Ecto neural progenitor cell (in vitro differentiated cells): ENCODE results near the gene TMEM271.
"Not testable (repeated sequence)": the region's sequence is repeated elsewhere in the genome, so short reads cannot be mapped to it uniquely, and the experiment has no call there.

ENCODE experiments used
- DNase-seq: peaks from one replicate; pipeline ENCODE4 v3.0.0-alpha.2; 2018; ENCODE audit warnings: low spot score

TMEM271 gene

DNA sequence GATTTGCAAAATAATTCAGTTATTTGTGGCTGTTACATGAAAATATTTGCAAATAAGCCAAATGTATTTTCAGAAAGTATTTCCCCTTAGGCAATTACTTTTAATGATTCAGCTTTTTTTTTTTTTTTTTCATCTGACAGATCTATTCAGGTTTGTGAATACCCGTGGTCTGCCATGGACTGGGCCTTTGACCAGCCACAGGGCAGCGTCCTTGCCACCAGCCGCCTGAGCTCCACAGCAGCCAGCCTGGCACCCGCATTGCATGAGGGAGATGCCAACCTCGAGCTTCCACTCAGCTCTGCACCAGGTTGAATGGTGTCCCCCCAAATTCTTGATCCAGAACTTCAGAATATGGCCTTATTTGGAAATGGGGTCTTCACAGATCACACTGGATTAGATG lies 14.7 kb downstream of the TMEM271 start:
- DNase-seq: no peak

GRCh38 chr4:560731-561291 lies 15.3 kb downstream of the TMEM271 start:
- DNase-seq: no peak

GRCh38 chr4:560061-560460 lies 16.0 kb downstream of the TMEM271 start:
- DNase-seq: no peak

- DNase-seq: no peak
Measured at GRCh38 chr4:555566-556275, 20.4 kb downstream of the TMEM271 start.

DNA sequence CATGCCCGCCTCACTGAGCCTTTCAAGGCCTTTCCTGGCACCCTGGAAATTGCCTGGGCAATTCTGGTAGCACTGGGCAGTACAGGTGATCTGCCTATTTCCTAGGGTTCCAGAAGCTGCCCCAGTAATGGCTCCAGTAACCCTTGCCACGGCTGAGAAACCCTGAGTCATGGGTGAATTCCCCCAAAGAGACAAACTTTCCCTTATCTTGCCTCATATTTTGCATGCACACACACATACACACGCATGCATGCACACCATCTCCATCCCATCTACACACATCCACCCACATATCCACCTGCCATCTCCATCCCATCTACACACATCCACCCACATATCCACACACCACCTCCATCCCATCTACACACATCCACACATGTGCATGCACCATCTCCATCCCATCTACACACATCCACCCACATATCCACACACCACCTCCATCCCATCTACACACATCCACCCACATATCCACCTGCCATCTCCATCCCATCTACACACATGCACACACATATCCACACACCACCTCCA lies 21.2 kb downstream of the TMEM271 start:
- not testable (repeated sequence) for DNase-seq

DNA sequence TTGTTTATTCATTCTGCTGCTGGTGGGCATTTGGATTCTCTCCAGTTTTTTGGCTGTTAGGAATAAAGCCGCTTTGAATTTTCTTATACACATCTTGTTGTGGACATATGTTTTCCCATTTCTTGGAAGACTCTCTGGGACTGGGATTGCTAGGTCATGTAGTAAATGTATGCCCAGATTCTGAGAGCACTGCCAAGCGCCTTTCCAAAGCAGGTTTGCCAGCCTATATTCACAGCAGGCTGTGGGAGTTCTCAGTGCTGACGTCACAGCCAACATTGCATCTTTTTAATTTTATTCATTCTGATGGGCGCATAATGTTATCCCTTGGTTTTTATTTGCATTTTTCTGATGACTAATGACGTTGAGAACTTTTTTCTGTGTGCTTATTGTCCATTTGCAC lies 24.1 kb downstream of the TMEM271 start:
- DNase-seq: no peak

DNA sequence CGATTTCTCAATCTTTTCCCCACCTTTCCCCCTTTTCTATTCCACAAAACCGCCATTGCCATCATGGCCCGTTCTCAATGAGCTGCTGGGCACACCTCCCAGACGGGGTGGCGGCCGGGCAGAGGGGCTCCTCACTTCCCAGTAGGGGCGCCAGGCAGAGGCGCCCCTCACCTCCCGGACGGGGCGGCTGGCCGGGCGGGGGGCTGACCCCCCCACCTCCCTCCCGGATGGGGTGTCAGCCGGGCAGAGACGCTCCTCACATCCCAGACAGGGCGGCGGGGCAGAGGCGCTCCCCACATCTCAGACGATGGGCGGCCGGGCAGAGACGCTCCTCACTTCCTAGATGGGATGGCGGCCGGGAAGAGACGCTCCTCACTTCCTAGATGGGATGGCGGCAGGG lies 25.8 kb downstream of the TMEM271 start:
- not testable (repeated sequence) for DNase-seq

- DNase-seq: no peak
Measured at GRCh38 chr4:548976-549375, 27.1 kb downstream of the TMEM271 start.

DNA sequence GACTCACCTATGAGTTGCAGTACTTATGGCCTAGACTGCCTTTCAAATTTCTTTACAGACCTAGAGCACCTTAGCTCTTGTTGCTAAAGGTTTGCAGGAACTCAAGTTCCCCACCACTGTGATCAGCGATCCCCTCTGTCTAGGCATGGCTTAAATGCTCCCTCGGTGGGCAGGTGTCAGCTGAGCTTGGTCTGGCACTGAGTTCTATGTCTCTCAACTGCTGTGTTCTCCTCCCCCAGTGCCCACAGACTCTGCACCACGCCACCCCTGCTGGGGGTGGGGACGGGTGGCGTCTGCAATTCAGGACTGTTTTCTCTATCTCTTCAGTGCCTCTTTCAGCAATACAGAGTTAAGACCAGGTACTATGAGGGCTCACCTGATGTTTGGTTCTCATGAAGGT lies 30.5 kb downstream of the TMEM271 start:
- DNase-seq: no peak

- no peak for DNase-seq
Measured at GRCh38 chr4:544386-545105, 31.5 kb downstream of the TMEM271 start.

DNA sequence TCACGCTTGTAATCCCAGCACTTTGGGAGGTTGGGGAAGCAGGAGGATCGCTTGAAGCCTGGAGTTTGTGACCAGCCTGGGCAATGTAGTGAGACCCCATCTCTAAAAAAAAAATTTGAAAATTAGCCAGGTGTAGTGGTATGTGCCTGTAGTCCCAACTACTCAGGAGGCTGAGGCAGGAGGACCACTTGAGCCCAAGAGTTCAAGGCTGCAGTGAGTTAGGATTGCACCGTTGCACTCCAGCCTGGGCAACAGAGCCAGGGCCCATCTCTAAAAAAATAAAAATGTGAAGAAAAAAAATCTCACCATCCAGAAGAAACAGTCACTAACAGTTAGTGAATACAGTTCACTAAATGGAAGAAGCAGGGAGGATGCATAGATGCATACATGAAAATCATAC lies 34.8 kb downstream of the TMEM271 start:
- no peak for DNase-seq

DNA sequence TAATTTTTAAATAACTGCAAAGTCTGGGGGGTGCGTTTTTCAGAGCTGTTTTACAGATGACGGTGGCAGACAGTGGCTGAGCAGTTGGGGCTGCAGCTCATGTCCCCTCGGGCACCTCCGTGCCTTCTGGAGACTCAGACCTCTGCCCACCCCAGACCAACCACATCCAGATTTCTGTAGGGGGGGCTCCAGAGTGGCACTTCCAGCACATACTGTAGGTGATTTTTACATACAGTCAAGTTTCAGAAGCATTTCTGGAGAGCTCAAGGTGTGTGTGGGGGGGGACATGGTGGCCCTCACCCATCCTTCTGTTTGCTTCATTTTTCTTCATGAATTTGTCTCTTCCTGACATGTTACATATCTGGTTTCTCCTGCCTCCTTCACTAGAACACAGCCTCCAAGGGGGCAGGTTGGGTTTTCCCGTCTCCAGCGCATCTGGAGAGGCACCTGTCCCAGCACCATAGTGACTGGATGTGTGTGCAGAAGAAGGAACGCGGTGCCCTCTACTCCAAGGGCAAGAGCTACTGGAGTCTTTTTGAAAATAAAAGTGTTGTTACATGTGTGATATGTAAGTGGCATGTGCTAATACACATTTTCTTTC lies 37.5 kb downstream of the TMEM271 start:
- no peak for DNase-seq

DNA sequence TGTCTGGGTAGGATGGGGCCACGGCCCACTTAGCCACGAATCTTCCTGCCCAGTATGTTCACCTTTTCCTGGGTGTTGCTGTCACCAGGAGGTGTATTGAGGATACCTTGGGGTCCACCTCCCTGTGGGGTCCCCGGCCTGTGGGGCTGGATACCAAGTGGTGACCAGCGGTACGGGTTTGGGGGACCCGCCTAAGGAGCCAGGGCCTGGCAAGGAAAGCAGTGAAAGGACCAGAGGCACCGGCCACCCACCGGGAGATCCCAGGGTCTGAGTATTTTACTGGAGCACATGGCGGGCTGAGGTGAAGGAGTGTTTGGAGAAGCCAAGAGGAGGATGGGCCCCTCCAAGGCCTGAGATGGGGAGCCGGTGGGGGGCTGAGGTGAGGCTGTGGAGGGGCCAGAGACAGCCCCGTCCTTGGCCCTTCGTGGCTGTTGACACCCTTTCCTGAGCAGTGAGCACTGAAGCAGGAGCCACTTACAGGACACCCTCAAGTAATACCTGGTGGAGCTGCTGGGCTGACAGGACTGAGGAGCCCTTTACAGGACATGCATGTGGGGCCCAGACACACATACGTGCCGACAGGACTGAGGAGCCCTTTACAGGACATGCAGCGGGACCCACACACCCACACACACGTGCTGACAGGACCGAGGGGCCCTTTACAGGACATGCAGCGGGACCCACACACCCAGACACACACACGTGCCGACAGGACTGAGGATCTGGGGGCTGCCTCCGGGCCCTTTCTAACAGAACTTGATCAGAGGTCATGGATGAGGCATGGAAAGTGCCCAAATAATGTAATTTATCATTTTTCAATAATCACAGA lies 38.4 kb downstream of the TMEM271 start:
- no peak for DNase-seq

DNA sequence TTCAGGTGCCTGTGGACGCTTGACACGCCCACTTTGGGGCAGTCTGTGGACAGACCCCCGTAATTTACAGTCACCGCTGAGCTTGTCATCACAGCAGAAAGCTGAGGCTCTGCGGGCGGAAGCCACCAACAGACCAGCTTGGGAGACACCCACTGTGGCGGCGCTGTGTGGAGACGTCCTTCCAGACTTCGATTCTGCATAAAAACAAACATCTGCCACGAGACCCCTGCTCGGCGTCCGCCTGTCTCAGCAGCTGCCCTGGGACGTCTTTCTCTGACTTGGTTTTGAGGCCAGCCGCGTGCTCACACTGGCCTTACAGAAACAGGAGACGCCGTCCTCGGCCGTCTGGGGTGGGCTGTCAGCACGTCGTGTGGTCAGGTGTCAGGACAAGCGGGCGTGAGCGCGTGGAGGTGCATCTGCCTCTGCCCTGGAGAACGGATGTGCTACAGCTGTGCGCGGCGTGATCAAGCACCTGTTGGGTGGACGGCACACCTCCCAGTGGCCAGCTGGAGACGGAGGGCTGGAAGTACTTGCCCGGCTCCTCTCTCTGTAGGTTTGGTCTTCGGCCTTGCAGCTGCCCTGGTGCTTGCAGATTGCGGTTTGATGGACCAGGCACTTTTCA lies 39.6 kb downstream of the TMEM271 start:
- DNase-seq: no peak

DNA sequence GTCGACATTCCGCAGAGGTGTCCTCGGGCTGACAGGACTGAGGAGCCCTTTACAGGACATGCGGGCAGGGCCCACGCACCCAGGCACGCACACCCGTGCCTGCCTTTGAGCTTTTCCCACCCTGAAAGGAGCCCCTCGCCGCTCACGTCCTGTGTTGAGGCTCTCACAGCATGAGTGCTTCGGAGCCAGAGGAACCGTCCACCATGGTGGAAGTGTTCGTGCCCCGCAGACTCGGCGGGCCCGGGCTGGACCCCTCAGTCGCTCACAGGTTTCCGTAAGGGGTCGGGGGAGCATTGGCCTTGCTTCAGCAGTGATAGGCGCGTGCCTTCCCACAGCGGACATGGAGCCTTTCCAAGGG lies 40.2 kb downstream of the TMEM271 start:
- DNase-seq: no peak

DNA sequence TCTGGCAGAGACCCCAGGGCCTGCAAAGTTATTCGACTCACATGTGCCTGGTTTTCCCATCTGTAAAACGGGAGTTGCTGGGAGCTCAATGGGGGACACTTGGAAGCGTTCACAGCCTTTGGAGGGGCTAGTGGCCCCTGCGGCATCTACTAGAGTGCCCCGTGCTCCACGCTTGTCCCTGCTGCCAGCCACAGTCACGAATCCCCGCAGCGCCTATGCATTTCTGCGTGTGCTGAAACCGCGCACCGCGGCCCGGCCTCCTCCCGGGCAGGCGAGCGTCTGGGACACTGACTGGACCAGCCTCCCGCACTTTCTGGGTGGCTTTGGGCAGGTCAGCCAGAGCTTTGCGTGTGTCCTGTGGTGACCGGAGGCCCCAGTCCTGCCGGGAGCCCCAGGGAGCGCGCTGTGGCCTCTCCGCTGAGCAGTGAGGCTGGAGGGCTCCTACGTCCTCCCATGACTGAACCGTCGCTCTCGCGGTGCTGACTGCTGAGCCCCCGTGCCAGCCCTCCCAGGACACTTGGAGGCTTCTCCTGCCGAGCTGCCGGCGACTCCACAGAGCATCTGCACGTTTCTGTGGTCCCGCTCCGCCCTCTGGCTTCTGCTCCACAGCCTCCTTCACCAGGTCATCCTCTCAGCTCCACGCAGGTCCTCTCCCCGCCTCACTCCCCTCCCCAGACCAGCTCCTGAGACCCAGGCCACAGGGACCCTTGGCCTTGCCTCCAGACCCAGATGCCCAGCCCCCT lies 40.7 kb downstream of the TMEM271 start:
- DNase-seq: no peak

- DNase-seq: no peak
Measured at GRCh38 chr4:534576-535151, 41.4 kb downstream of the TMEM271 start.

DNA sequence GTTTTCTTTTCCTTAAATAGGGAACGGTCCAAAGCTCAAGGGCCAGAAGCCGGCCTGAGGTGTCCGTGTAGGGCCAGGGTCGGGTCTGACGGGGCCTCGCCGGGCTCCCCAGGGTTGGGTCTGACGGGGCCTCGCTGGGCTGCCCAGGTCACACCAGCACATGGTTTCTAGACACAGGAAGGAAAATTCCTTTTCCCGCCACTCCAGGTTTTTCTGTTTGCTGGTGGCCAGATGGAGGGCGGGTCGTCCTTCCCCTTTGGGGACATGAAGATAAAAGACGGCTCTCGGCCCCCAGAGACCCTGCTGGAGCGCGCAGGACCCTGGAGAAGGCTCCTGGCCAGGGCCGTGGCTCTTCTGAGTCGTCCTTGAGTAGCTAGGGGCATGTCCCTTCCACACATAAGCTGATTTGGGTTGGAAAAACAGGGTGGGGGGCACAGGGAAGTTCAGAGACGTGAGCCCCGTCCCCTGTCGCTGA lies 42.0 kb downstream of the TMEM271 start:
- no peak for DNase-seq

DNA sequence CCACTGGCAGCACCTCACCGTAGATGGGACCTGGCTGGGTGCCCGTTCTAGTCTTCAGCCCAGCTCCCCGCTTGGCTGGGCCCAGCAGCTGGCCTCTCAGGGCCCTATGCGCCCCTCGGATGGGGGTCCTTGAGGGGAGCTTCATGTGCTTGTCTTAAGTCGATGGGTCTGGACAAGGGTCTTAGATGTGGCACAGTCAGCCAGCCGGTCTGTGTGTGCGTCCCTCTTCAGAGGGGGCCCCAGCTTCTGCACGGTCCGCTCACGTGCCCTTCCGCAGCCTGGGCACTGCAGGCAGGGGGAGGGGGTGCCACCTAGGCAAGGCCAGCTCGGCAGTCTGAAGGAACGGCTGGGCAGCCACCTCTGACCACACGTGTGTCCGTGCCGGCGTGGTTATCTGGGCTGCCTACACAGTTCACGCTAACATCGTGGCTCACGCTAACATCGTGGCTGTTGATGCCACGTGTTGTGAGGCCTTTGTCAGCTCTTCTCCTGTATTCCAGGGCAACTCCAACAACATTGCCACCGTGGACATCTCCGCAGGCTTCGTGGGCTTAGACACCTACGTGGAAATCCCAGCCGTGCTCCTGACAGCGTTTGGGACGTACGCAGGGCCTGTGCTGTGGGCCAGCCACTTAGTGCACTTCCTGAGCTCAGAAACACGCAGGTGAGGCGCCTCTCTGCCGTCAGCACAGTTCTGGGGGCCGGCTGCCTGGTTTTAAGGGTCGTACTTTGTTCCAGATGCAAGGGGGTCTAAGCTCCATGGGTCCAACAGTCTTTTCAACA lies 42.6 kb downstream of the TMEM271 start:
- DNase-seq: no peak
